Activated T-helper 2 cell treated with anti-CD3 and anti-CD28 coated beads, Interferon-gamma antibody, Interleukin-2, Interleukin-4, amounts not matched to agents 10 μg/mL and 5 μg/mL and 100 μg/mL, durations not matched to agents 14 hours and 24 hours and 36 hours (primary cell): ENCODE measurements around the gene ALG3. TPM values are rescaled to one million over a fixed set of nuclear protein-coding genes. Genes with fewer than 3 reads are reported as not detected.

Experiments
- DNase-seq: peaks from one replicate; pipeline ENCODE4 v3.0.0; 2021; ENCODE audit warnings: low spot score
- H3K27ac Mint-ChIP-seq: one replicate; pipeline ENCODE4 v1.8.0; 2021; ENCODE audit warnings: mixed read lengths
- H3K27me3 Mint-ChIP-seq: one replicate; pipeline ENCODE4 v1.8.0; 2021; ENCODE audit warnings: low read depth, mixed read lengths
- H3K36me3 Mint-ChIP-seq: one replicate; pipeline ENCODE4 v1.8.0; 2021; ENCODE audit warnings: low read depth, mixed read lengths
- H3K4me1 Mint-ChIP-seq: one replicate; pipeline ENCODE4 v1.8.0; 2021; ENCODE audit warnings: low read depth, mixed read lengths
- H3K4me3 Mint-ChIP-seq: one replicate; pipeline ENCODE4 v1.8.0; 2021; ENCODE audit warnings: low read depth, mild to moderate bottlenecking, moderate library complexity, mixed read lengths
- H3K9me3 Mint-ChIP-seq: one replicate; pipeline ENCODE4 v1.8.0; 2021; ENCODE audit warnings: mixed read lengths
- intact Hi-C: fragments of 100-400 bp; cut with micrococcal nuclease; formaldehyde crosslinking; loops from one replicate; pipeline ENCODE4 v1.15.1; 2023
- total RNA-seq: library from RNA; stranded (reverse); gene quantifications from 2 replicates; pipeline ENCODE4 v1.2.3, GENCODE V29; 2022

Gene ALG3
- total RNA-seq, 1 donor from 2014 or later = 66.6 TPM

DNA sequence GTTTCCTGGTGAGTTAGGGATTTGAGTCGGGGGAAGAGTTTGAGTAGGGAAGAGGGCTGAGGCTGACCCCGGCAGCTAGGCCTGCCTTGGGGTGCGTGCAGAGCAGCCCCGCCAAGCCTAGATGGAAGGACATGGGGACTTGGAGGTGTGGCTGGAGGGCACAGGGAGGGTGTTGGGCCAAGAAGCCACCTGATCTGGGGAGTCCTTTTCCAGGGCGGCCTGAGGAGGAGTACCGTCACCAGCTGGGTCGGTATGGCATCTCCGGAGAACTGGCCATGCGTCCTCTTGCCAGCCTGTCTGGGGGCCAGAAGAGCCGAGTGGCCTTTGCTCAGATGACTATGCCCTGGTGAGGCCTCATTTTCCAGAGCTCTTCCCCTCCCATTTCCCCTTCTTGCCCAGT is 55.9 kb downstream of the ALG3 start:
- intact Hi-C loops = no loop called here
- H3K4me3 Mint-ChIP-seq = no peak overlapping the region
- no peaks in the 10 kb centered on the region for H3K9me3 Mint-ChIP-seq
- no peak for DNase-seq
- peaks cover 56% of the 10 kb centered on the region for H3K36me3 Mint-ChIP-seq
- H3K4me1 Mint-ChIP-seq = no peaks in the 10 kb centered on the region
- H3K27me3 Mint-ChIP-seq = no peaks in the 10 kb centered on the region
- H3K27ac Mint-ChIP-seq = no peak overlapping the region

Other genes starting within 250 kb of the ALG3 start
- gene ABCC5, start 231.1 kb downstream of the ALG3 start, total RNA-seq = 20.6 and 21.0 TPM in 2 replicates
- gene HTR3D, start 217.2 kb downstream of the ALG3 start, total RNA-seq = not detected in 2 replicates
- not detected in 2 replicates for gene HTR3C, start 195.9 kb downstream of the ALG3 start, total RNA-seq
- gene HTR3E, start 151.9 kb downstream of the ALG3 start, total RNA-seq = not detected in 2 replicates
- 70.2 and 75.0 TPM in 2 replicates for gene EIF2B5, start 113.6 kb downstream of the ALG3 start, total RNA-seq
- 53.8 and 56.1 TPM in 2 replicates for gene DVL3, start 93.6 kb downstream of the ALG3 start, total RNA-seq
- 234 and 240 TPM in 2 replicates for gene AP2M1, start 74.1 kb downstream of the ALG3 start, total RNA-seq
- 68.2 and 73.4 TPM in 2 replicates for gene ABCF3, start 62.8 kb downstream of the ALG3 start, total RNA-seq
- 0.11 TPM in 1 of 2 replicates, not detected in the other for gene VWA5B2, start 19.4 kb downstream of the ALG3 start, total RNA-seq
- 9.5 and 10.6 TPM in 2 replicates for gene EEF1AKMT4, start 710 bp upstream of the ALG3 start, total RNA-seq
- 0.18 TPM in 1 of 2 replicates, not detected in the other for gene CAMK2N2, start 12.6 kb upstream of the ALG3 start, total RNA-seq
- not detected in 2 replicates for gene ECE2, start 27.1 kb upstream of the ALG3 start, total RNA-seq
- gene PSMD2, start 50.3 kb upstream of the ALG3 start, total RNA-seq = 268 and 275 TPM in 2 replicates
- gene EIF4G1, start 65.6 kb upstream of the ALG3 start, total RNA-seq = 624 and 628 TPM in 2 replicates
- gene FAM131A, start 88.6 kb upstream of the ALG3 start, total RNA-seq = 12.6 and 13.9 TPM in 2 replicates
- gene CLCN2, start 112.6 kb upstream of the ALG3 start, total RNA-seq = 6.9 and 9.6 TPM in 2 replicates
- gene POLR2H, start 112.7 kb upstream of the ALG3 start, total RNA-seq = 150 and 155 TPM in 2 replicates
- not detected in 2 replicates for gene THPO, start 129.2 kb upstream of the ALG3 start, total RNA-seq
- 0.07 TPM in 1 of 2 replicates, not detected in the other for gene CHRD, start 131.1 kb upstream of the ALG3 start, total RNA-seq